COR-L47 (cell line): ENCODE measurements around the gene CMSS1.

Experiments used
- DNase-seq: peaks from one replicate; lab custom pipeline; 2025; lab: John Stamatoyannopoulos, UW

The CMSS1 gene

DNA sequence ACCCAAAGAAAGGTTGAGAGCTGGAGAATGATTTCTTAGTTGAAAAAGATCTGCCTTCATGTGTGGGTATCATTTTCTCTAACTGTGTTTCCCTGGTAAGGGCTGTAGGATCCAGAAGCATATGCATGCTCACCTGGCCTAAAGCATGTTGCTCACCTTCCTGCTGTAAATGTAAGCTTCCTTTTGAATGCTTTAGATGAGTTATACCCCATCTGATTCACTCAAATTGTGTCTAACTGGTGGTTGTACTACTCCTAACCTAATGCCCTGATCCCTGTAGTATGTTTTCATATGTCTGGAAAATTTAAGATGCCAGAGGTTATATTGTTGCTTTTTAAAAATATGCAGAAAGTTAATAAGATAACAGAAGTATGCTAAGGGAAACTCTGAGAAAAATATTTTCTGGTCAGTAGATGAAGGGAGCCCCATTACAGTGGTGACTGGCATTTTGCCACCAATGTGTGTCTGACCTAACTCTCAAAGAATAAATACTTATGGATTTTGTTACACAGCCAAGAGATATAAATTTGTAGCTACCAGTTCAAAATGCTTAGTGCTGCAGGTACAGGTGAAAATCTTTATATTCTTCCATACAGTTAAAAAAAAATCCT lies 289.0 kb downstream of the CMSS1 start:
- DNase-seq = no peak

DNA sequence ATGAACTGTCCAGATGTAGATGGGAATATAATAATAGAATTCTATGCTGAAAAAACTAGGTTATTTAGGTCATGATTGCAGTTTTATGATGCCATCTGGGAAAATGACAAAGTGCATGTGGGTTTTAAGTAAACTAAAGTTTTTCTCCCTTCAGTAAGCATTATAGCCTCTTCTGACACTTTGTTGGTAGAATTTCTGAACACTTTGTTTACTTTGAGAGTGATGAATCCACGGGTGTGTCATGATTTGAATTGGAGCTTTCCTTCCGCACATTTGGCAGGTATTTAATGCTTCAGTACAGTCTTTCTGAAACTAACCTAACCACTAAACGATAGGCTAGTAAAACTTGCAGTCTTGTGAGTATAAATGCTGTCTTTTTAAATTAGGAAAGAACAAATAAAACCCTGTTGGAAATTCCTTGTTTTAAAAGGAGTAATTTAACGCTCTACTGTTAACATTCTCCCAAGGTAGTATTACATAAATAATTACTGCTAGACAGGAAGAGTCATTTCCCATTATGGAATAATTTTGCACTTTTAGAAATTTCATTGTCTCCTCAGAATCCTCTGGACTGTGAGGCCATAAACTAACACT lies 289.7 kb downstream of the CMSS1 start:
- no peak for DNase-seq

DNA sequence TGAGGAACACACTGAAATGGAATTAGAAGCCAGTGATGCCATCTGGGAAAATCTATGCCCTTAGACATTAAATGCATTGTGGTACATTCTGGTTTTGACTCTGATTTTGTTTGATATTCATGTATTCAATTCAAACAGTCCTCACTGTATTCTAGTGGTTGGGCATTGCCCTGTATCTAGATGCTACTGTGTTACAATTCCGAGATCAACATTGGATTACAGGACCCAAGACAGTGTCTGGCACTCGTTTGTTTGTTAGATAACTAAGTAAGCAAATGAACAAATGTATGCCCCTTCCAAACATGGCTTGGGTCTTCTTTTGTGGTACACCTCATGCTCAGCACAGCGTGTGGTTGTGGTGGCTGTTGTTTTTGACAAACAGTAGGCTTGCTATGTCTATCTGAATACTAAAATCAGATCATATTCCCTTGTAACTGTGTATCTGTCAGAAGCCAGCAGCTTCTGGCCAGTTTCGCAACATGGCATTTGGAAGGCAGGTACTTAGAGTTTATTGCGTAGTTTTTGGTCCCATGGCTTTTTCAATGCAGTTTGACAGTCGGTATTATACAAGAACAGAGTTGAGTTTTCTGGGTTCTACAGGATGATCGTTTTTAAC lies 290.9 kb downstream of the CMSS1 start:
- no peak for DNase-seq

DNA sequence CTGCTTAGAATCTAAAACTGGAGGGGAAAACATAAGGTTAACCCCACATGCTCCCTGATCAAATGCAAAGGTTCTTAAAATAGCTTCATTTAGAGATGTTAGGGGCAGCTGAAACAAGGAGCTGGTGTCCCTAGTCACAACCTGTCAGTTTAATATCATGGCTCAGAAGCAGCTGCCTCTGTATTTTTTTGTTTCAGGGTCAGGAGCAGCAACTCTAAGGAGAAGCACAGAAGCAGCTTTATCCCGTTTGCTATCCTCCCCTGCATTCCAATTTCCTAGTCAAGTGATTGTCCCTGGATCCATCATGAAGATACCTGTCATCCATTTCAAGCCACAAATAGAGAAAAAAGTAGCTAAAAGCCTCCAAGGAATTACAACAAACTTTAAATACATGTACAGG lies 292.5 kb downstream of the CMSS1 start:
- no peak for DNase-seq

DNA sequence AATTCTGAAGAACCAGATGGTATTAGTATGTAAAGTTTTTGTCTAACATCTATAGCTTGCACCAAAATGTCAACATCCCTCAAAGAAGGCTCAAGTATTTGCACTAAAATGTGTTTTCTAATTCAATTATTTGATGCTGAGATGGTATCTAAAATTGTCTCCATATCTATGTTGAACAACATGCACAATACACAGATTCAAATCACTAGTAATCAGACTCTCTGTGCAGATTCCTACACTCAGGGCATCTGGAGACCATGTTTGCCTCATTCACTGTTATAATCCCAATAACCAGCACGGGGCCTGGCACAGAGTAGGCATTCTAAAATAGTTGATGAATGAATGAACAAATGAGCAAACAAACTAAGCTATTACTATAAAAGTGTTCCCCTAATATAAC lies 294.1 kb downstream of the CMSS1 start:
- no peak for DNase-seq

DNA sequence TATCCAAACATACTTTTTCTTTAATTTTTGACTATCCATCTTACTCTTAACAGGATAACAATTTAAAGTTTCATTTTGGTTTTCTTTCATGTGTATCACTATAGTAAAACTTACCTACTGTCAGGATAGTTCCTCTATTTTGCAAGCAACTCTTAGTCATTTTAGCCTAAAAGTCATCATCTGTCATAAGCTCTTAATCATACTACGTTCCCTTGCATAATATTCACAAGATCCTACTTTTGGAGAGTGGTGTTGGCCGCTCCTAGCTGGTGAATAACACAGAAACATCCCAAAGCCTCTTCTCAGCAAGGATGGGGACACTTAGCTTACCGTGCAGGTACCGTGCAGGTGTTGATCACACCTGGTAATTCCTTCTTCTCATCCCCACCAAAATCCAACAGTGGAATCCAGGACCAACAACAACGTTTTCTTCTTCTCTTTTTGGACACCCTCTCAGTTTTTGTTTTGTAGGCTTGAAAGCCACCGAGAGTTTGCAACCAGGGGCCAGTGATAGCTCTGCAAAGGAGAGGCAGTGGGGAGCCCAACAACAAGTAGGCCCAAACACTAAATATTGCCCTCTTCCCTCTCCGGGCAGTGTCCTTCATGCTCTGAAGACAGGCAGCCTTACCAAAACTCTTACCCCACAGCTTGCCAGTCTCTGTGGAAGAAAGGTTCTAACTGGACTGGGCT lies 296.2 kb downstream of the CMSS1 start:
- no peak for DNase-seq

DNA sequence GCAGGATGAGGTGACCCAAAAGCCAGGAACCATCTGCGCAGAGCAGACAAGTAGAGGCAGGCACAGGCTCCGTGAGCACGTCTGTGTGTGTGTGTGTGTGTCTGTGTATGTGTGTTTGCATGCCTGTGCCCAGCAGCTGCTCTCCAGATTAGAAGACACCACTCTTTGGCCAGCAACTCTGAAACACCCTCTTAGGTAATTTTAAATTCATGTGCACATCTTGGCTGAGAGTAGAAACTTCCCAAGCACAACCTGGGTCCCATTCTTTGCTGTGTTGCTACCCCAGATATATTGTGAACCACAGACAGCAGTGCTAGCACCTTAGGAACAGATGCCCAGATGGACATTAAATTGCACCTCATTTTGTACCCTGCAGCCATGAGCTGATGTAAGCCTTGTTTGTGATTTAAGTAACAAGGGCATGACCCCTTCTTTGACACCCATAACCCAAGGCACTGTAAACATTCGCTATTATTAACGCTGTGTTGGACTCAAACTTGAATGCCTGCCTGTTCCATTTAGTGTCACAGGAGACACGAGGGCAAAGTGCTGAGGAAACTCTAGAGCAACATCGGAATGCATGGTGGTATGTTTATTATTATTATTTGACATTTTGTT lies 296.9 kb downstream of the CMSS1 start, which contains the start of gene FILIP1L:
TSS of gene FILIP1L (minus strand) at position 89 of the 618 bp plus-strand sequence.
- no peak for DNase-seq

DNA sequence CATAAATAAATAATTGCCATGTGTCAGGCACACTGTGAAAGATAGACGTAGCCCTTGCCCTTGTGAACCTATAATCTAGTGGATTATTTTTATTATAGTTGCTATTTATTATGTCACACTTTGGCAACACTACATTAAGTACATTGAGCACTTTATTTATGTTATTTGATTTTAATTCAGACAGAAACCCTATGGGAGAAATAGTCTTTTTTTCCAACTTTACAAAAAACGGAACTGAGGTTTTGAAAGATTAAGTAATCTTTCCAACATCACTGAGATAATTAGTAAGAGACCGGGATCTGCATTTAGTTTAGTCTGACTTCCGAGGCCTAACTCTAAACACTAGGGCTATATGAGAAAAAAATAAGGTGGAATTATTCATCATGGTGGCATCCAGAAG lies 299.4 kb downstream of the CMSS1 start:
- no peak for DNase-seq

DNA sequence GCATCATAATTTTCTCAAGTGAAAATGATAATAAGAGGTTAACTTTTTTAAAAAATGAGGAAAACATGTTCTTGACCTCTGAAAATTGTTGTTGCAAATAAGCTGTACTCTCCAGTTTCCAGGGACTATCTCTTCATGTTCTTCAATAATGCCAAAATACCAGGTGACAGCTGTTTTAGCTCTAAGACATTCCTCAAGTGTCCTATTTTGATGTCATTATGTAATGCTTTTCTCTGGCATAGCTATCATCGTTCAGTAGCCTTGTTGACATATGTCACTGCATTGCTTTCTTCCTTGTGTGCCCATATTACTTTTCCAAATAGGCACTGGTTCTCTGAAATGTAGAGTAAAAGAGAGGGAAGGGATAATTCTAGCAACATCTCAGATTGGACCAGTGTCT lies 302.4 kb downstream of the CMSS1 start:
- no peak for DNase-seq

DNA sequence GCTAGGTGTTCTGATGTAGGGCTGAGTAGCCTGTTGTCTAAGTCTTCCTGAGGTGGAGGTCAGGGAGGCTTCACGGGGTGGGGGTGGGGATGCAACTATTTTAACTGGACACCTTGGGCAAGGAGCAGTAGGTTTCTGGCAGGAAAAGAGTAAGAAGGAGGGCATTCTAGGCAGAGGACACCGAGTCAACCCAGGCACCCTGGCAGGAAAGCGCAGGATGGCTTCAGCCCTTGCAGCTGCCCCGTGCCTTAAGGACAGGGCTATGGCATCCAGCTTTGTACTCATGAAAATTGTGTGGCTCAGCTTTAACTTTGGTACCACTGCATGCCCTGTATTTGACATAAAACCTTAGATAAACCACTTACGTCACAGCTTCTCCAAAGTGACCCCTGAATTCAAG lies 303.0 kb downstream of the CMSS1 start:
- DNase-seq = no peak

DNA sequence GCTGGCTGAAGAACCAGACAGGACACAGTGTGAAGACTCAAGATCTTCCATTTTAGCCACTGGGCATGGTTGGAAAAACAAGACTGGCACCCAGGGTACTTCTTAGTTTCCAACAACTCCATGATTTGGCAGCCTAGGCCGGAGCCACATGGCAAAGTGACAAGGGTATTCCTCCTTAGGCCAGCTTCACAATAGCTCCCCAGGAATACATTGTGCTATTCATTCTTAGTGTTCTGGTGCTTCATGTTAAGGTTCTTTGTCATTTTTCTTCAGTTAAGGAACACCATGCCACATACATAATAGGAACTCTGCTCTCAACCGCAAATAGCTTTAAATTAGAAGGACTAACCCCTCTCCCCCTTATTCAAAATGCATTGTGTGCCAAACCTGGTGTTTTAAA lies 304.7 kb downstream of the CMSS1 start:
- no peak for DNase-seq

DNA sequence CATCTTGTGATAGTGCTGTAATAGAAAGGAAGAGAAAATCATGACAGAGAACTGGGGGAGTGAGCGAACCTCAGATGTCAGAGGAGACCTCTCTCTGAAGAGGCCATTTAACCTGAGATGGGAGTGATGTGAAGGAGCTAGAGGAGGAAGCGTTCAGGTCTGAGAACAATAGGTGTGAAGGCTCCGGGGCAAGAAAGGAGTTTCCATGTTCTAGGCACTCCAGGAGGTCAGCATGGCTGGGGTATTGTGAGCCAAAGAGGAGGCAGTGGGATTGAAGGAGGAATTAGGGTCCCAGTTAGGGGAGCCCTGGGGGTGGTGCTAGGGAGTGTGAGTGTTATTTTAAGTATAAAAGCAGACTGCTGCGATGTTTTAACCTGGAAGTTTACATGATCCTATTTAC lies 305.4 kb downstream of the CMSS1 start:
- DNase-seq = no peak

DNA sequence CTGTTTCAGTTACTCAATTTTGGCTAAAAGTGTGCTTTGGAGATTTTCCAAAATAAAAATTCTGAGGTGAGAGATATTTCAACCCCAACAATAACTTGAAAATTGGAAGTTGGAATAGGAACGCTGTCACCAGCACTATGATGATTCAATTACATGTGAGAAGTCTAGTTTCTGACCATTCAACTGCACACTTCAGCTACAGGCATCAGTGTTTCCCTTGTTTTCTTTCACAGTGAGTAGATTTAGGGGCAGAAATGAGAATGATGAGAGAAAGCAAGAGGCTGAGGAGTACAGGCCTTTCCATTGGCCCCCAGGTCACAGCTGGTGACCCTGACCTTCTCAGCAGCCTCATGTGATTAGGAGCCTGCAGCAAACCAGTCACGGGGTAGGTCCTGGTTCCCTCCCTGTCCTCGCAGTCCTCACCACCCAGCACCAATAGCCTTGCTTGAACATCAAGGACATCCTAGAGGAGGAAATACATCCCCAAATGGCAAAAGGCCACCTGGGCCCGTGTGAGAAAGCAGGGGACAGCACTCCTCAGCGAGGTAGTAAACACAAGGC lies 306.6 kb downstream of the CMSS1 start:
- DNase-seq = no peak

DNA sequence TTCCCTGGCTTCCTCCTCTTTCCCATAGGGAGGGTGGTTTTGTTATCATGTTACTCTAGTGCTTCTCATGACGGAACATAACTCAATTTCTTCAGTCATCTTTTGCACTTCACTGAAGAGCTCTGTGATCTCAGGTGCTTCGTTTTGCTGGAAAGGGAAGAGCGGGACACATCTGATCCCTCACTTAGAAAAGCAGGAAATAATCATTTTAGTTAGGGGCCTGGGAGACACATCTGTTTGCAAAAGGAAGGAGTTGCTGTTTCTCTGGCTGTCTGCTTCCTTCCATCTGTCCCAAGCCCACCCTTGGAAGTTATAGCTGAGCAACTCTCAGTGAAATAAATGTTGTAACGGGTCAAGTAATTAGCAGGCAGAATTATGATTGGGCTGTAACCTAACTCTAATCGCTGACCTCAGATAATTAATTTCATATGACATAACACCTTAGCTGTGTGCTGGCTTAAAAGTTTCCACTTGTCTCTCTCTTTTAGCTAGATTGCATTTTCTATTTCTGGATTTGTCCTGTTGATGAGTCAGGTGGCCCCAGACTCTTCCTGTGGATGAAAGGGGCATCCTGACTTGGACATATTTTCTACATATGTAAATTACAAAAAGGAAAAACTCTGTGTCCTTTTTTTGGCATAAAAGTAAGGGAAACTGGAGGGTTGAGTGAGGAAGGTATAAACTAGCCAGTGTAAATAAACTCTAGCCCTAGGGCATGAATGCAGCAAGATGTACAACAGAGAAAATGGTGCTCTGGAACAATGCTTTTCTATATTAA lies 307.7 kb downstream of the CMSS1 start:
- no peak for DNase-seq

DNA sequence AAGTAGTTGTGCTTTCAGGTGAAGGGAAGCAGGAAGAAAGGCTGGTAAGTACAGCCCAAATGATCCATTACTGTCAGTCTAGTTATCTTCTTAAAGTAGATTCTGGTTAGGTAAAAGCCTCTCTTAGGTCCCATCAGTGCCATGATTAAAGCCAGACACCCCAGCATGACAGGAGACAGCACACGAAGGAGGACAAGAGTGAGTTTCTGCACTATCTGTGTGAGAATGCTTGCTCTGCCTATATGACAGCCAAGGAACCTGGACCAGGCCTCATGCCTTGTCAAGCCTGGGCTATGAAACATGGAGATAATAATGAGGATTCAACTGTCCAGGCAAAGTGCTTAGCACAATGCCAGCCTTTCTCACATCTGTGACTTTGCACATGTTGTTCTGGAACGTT lies 310.1 kb downstream of the CMSS1 start:
- DNase-seq = no peak

DNA sequence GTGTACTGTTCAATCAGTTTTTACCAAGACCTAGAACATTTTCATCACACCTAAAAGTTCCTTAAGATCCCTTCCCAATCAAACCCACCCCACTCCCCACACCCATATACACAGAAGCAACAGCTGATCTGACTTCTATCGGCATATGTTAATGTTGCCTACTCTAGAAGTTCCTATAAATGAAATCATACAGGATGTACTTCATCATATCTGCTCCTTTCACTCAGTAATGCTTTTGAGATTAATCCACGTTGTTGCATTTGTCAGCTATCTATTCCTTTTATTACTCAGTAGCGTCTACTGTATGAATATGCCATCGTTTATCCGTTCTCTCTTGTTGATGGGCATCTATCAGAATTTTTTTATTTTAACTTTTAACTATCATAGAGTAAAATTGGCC lies 310.9 kb downstream of the CMSS1 start:
- no peak for DNase-seq

DNA sequence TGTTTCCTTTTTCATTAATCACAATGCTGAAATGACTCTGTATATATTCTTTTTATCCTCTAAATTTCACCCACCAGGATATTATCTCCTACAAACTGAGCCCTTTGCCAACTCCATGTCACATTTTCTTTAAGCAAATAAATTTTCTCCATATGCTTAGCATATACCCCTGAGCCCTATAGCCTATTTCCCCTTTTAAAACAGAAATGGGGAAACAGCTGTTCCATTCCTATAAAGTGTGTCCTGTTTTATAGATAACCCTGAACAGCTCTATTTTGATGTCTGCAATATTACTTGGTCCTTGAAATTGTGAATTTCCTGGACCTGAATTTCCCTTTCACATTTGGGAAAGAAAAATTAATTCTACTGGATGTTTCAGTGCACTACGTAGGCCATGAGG lies 312.3 kb downstream of the CMSS1 start:
- DNase-seq = no peak

DNA sequence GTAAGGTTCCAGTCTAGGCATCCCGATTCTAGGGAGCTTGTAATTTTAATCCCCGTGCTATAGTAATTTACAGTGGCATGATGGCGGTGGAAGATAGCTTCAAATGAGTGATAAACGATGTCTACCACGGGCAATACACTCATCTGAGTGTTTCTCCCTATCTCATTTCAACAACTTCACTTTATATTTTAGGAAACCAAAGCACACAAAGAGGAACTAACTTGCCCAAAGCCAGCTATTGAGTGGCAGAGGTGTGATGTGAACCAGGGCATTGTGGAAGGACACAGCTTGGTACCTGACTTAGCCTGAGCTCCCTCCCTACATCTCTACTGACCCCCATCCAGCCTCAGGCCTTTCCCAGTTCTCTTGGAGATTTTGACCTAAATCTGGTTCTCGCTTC lies 313.6 kb downstream of the CMSS1 start:
- DNase-seq = no peak

DNA sequence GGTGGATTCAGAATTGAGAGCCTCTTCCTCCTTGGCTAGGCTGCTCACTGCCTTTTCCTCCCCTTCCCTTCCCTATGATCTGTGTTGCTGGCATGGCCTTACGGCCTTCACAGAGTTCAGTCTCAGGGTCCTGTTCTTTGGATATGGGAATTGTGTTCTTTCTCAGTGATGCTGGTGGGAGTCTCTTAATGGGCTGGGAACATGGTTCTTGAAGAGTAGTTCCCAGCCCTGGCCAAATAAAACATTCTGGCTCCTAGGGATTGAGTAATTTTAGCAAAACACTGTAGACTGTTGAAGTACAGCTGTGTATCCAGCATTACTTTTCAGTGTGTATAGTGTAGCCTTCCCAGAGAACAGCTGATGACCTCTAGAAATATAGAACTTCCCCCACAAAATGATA lies 319.3 kb downstream of the CMSS1 start:
- no peak for DNase-seq

DNA sequence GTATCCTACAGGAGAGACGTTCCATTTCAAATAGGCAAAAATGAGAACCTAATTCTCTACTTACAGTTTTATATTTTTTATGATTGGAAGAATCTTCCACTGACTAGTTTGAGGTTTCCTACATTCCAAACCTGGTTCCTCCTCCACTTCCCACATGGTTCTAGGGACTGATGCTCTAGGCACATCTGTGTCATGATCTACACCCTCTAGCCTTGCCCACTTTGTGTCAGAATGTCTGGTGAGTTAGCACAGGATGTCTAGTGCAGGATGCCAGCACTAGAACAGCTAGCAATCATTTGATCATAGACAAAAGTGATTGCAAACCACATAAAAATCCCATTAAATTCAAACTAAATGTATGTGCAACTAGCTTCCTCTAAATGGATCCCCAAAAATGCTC lies 323.3 kb downstream of the CMSS1 start:
- no peak for DNase-seq

DNA sequence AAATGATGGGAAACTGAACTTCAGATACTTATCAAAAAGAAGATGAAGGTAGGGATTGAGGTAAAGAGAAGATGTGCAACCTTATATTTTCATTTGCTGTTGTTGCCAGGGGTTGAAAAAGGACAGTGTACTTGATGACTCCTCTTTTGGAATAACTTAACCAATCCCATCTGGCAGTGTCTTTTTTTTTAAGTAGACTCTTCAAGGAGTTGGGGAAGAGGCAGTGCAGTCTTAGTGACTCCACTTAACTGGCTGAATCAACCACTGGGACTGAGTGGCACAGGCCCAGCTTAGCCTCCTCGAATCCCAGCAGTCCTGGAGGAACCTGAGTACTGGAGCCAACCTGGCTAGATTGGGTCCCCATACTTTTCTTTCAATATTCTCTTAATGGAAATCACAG lies 323.9 kb downstream of the CMSS1 start:
- no peak for DNase-seq
